Endothelial cell of umbilical vein (primary cell): ENCODE measurements around the gene RCAN1.

Experiments
- CTCF ChIP-seq, 2 donors: IDR thresholded peaks; 1 replicate in 1 of 2; 2 replicates in 1 of 2; pipeline ENCODE4 v1.5.1; 2011; ENCODE audit warnings: low read length in 2 of 2, mild to moderate bottlenecking in 2 of 2, moderate library complexity in 2 of 2, control low read depth in 1 of 2, inconsistent platforms in 1 of 2, low read depth in 1 of 2; ENCODE audit not compliant: insufficient read depth in 1 of 2; ENCODE audit errors: extremely low read depth in 1 of 2
- EZH2 ChIP-seq: IDR thresholded peaks from 2 replicates; pipeline ENCODE4 v1.6.1; 2012; ENCODE audit warnings: borderline replicate concordance, low read depth, mild to moderate bottlenecking, moderate library complexity, low read length, inconsistent platforms; ENCODE audit not compliant: severe bottlenecking
- MAX ChIP-seq: IDR thresholded peaks from 2 replicates; pipeline ENCODE4 v1.6.1; 2011; ENCODE audit not compliant: insufficient read depth, insufficient read length
- POLR2A ChIP-seq: IDR thresholded peaks from 2 replicates; pipeline ENCODE4 v1.6.1; 2012; ENCODE audit warnings: low read depth, mild to moderate bottlenecking, control low read depth, low read length

- TF ChIP-seq POLR2A (no peak), CTCF (IDR thresholded peaks at IDR 0.05; ENCODE audit: extremely low read depth in 1 of 2, insufficient read depth in 1 of 2, low read depth in 1 of 2, low read length in 2 of 2) (no peak), MAX (no peak), EZH2 (no peak)
These were observed 69.6 kb downstream of the RCAN1 start for GRCh38 chr21:34545079-34545884.
